Inferior parietal cortex (tissue), 1 donor: Measurements from ENCODE around the gene TNFSF12.
A peak's percentile ranks its signal among the peaks of the same experiment; 100 is the strongest.

Source experiments
- DNase-seq: peaks from one replicate; pipeline ENCODE4 v3.0.0-alpha.2; 2016; ENCODE audit errors: extremely low spot score

TNFSF12 gene

DNA sequence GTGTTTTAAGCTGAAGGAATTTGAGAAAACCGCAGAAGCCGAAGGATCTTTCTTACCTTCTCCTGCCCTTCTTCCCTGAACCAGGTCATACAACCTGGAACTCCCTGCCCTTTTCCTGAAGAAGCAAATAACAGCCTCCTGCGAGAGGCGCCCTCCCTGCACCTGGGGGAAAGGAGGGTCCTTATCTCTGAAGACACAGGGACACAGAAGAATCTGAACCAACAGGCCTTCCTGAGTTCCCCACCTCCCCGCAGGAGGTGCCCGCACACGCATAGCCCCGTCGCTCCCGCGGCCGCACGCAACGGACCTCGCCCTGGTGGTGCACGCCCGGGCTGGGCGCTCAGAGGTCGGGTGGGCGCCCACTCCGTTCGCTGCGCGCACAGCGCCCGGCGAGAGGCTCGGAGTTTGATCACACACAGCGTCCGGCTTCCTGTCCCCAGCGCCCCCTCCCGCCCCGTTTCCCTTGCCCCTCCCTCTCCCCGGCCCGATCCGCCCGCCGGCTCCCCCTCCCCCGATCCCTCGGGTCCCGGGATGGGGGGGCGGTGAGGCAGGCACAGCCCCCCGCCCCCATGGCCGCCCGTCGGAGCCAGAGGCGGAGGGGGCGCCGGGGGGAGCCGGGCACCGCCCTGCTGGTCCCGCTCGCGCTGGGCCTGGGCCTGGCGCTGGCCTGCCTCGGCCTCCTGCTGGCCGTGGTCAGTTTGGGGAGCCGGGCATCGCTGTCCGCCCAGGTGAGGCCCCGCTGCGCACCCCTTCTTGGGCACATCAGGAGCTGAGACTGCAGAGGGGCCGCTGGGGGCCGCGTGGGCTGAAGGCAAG, at the start of gene TNFSF12:
TSS of gene TNFSF12 (plus strand) at position 474 of the 816 bp plus-strand sequence. CDS start at position 570, 96 bp downstream.
- DNase-seq, result peak; percentile 12

GRCh38 chr17:7499161-7499560, 49.7 kb upstream of the TNFSF12 start:
- DNase-seq, result no peak

- DNase-seq, result no peak
These were observed 47.1 kb upstream of the TNFSF12 start for GRCh38 chr17:7501729-7502128.

DNA sequence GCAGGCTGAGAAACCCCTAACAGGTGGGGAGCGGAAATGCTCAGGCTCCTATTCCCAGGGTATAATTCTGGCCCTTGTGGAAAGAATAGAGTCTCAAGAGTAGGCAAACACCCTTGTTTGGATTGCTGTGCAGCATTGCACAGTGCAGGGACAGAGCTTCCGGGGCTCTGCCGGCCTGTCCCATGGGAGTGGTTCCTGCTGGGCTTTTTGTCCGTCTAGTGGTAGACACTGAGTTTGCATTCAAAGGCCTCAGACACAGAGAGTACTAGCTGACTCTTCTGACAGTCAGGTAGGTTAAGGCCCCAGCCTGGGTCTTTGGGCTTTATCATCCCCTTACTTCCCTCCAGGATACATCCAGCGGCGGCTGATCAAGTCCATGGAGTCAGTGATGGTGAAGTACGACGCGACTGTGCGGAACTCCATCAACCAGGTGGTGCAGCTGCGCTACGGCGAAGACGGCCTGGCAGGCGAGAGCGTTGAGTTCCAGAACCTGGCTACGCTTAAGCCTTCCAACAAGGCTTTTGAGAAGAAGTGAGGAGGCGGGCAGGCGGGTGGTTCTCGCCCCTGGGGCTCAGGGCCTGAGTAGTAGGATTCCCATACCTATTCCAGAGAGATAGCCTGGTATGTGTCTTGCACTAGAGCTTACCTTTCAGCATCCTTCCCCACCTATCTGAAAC, 46.5 kb upstream of the TNFSF12 start:
- no peak for DNase-seq

GRCh38 chr17:7502987-7503386, 45.9 kb upstream of the TNFSF12 start:
- DNase-seq, result no peak

- no peak for DNase-seq
These were observed 45.3 kb upstream of the TNFSF12 start for GRCh38 chr17:7503521-7503920.

GRCh38 chr17:7508145-7508544, 40.7 kb upstream of the TNFSF12 start:
- DNase-seq, result no peak

DNA sequence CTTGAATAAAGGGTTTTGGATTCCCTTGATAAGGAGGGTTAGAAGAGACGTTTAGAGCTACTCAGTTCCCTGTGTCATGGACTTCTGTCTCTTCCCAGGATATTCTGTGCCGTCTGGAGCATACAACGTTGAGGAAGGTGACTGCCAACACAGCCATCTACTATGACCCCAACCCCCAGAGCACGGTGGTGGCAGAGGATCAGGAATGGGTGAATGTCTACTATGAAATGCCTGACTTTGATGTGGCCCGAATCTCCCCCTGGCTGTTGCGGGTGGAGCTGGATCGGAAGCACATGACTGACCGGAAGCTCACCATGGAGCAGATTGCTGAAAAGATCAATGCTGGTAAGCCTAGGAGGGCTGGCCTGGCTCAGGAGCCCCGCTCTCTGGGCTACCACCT, 40.0 kb upstream of the TNFSF12 start:
- no peak for DNase-seq

- DNase-seq, result no peak
These were observed 38.9 kb upstream of the TNFSF12 start for GRCh38 chr17:7509937-7510336.

DNA sequence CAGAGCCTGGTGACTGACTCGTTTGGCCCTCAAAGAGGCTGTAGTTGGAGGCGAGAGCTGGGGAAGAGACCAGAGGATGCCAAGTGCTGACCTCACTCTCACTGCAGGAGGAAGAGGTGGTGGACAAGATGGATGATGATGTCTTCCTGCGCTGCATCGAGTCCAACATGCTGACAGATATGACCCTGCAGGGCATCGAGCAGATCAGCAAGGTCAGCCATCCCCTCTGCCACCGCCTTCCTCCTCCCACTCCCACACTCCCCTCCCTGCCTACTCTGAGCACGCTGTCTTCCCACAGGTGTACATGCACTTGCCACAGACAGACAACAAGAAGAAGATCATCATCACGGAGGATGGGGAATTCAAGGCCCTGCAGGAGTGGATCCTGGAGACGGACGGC, 37.8 kb upstream of the TNFSF12 start:
- DNase-seq, result no peak

GRCh38 chr17:7512105-7512504, 36.8 kb upstream of the TNFSF12 start:
- DNase-seq, result no peak

- no peak for DNase-seq
These were observed 35.9 kb upstream of the TNFSF12 start for GRCh38 chr17:7512824-7513540.

DNA sequence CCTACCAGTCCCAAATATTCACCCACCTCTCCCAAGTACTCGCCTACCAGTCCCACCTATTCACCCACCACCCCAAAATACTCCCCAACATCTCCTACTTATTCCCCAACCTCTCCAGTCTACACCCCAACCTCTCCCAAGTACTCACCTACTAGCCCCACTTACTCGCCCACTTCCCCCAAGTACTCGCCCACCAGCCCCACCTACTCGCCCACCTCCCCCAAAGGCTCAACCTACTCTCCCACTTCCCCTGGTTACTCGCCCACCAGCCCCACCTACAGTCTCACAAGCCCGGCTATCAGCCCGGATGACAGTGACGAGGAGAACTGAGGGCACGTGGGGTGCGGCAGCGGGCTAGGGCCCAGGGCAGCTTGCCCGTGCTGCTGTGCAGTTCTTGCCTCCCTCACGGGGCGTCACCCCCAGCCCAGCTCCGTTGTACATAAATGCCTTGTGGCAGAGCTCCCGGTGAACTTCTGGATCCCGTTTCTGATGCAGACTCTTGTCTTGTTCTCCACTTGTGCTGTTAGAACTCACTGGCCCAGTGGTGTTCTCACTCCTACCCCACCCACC, 34.9 kb upstream of the TNFSF12 start:
- DNase-seq, result no peak

DNA sequence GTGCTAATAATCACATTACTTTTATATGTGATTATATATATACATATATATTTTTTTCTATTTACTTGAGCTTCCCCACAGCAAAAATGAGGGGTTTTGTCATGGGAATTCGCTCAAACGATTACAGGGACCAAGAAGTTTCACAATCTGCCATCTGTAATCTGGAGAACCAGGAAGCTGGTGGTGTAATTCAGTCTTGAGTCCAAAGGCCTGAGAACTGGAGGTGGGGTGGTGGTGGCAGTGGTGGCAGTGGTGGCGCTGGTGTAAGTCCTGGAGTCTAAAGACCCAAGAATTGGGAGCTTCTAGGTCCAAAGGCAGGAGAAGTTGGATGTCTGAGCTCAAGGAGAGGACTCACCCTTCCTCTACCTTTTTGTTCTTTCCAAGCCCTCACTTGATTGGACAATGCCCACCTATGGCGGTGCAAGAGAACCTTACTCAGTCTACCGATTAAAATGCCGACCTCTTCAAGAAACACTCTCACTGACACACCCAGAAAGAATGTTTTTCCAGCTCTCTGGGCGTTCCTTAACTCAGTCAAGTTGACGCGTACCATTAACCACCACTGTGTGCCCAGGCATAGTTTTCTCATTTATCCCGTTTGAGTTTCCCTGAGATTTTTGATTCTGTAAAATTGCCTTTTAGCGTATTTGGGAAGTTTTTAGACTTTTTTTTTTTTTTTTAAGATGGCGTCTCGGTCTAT, 32.8 kb upstream of the TNFSF12 start:
- no peak for DNase-seq

- no peak for DNase-seq
These were observed 25.8 kb upstream of the TNFSF12 start for GRCh38 chr17:7523033-7523432.

- DNase-seq, result no peak
These were observed 20.0 kb upstream of the TNFSF12 start for GRCh38 chr17:7528842-7529241.

DNA sequence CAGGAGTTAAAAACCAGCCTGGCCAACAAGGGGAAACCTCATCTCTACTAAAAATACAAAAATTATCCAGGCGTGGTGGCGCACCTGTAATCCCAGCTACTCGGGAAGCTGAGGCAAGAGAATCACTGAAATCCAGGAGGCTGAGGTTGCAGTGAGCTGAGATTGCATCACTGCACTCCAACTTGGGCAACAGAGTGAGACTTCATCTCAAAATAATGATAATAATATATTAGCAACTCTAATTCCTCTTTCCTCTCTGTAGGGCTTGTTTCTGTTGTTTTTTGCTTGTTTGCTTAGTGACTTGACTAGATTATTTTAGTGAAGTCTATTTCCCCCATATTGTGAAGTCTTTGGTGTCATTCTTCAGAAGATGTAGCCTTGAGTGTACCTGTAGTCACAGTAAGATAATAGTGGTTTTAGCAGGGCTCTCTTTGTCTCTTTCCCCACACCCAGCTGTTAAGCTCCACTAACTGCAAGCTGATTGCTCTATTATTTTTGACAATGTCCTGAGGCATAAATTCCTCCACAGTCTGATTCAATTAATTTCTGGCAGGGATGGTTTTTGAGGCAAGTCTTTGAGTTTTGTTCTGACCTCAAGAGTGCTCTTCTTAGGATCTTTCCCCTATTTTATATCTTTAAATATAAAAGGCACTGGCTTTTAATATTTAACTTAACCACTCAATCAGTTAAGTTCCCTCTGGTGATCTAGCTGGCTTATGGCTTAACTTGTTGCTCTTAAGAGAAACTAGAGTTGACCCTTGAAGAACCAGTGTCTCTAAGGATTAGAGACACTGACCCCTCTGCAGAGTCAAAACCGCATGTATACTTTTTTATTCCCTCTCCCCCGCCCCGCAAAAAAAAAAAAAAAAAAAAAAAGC, 18.6 kb upstream of the TNFSF12 start:
- no peak for DNase-seq

DNA sequence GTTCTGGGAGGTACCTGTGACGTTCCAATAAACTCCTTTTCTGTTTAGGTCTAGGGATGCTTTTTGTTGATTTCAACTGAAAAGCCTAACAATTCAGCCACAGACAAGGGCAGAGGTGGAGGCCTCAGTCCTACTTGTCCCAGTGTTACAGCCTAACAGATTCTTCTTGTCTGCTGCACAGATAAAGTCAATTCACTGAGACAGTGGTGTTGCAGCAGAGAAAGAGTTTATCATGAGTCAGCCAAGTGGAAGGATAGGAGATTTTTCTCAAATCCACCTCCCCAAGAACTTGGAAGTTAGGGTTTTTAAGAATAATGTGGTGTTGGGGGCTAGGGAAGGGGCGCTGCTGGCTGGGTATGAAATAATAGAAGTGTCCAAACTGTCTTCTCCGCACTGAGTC, 10.8 kb upstream of the TNFSF12 start:
- DNase-seq, result no peak

- DNase-seq, result no peak
These were observed 9.8 kb upstream of the TNFSF12 start for GRCh38 chr17:7538891-7539545.

DNA sequence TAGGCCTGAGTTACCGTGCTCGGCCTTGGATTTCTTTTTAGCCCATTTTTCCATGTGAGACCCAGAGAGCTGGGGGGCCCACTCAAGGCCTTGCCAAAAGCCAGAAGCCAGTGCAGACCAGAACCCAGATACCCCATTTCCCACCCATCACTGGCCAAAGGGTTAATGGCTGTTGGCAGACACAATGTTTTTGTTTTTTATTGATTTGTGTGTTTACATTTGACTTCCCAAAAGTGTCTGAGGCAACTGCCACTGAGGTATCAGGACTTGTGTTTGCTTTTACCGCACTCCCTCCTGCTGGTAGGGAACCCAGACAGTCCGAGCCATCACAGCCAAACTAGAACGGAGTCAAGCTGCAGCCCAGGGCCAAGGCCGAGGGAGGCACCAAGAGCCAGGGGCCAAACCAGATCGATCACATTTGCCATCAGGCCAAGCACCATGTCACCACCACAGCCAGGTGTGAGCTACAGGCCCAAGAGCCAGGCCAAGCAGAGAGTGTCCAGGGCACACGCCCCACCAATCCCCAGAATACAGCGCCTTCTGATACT, 7.7 kb upstream of the TNFSF12 start:
- DNase-seq, result no peak
